SJCRH30 (cell line): Measurements from ENCODE around the gene LRRN1. TPM values are rescaled to one million over a fixed set of nuclear protein-coding genes. Genes with fewer than 3 reads are reported as not detected.
A peak's percentile ranks its signal among the peaks of the same experiment; 100 is the strongest.

Experiments used
- DNase-seq, 2 experiments: peaks; one replicate each; pipeline ENCODE4 v3.0.0-alpha.2; 2015 to 2020
- H3K27ac ChIP-seq: fragments of 250-450 bp; sonication (Bioruptor Pico); 2 replicates; pipeline ENCODE4 v1.5.1; 2020; ENCODE audit warnings: mild to moderate bottlenecking, moderate library complexity
- H3K27me3 ChIP-seq: fragments of 250-450 bp; sonication (Bioruptor Pico); 2 replicates; pipeline ENCODE4 v1.5.1; 2020; ENCODE audit warnings: mild to moderate bottlenecking, moderate library complexity
- H3K36me3 ChIP-seq: fragments of 250-450 bp; sonication (Bioruptor Pico); 2 replicates; pipeline ENCODE4 v1.5.1; 2020; ENCODE audit warnings: mild to moderate bottlenecking, moderate library complexity
- H3K4me1 ChIP-seq: fragments of 250-450 bp; sonication (Bioruptor Pico); 2 replicates; pipeline ENCODE4 v1.5.1; 2020; ENCODE audit warnings: mild to moderate bottlenecking, moderate library complexity
- H3K4me3 ChIP-seq: fragments of 250-450 bp; sonication (Bioruptor Pico); 2 replicates; pipeline ENCODE4 v1.5.1; 2020; ENCODE audit warnings: mild to moderate bottlenecking, moderate library complexity
- H3K9me3 ChIP-seq: fragments of 250-450 bp; sonication (Bioruptor Pico); replicated peaks from 2 replicates; pipeline ENCODE4 v1.5.1; 2020; ENCODE audit warnings: mild to moderate bottlenecking, moderate library complexity
- total RNA-seq: library from RNA; depleted of rRNA; stranded (reverse); fragments of >200 nt; shearing (Covaris generic); gene quantifications from 2 replicates; pipeline ENCODE4 v1.2.3, GENCODE V29; 2014; rRNA removed

The LRRN1 gene
- 15.7 and 20.2 TPM in 2 replicates for total RNA-seq

- Histone ChIP-seq H3K36me3 (no peaks in the 10 kb centered on the region), H3K4me3 (peak within 1 kb of the TSS; percentile 73), H3K9me3 (no peaks in the 10 kb centered on the region), H3K4me1 (no peaks in the 10 kb centered on the region), H3K27ac (peak within 1 kb of the TSS; percentile 54), H3K27me3 (no peaks in the 10 kb centered on the region)
- peak; percentile 77 to 80 for DNase-seq
Observed at GRCh38 chr3:3799173-3800079, at the start of gene LRRN1. Gene LRRN1, plus strand, starts transcription at chr3:3799431. Its CDS starts 45,211 bp downstream, at chr3:3844642.

GRCh38 chr3:3753416-3753815 is 45.8 kb upstream of the LRRN1 start:
- no peak for DNase-seq
- Histone ChIP-seq H3K9me3 (no peaks in the 10 kb centered on the region), H3K36me3 (no peaks in the 10 kb centered on the region), H3K27ac (no peak overlapping the region), H3K27me3 (no peaks in the 10 kb centered on the region), H3K4me1 (no peaks in the 10 kb centered on the region), H3K4me3 (no peak overlapping the region)

- Histone ChIP-seq H3K9me3 (no peaks in the 10 kb centered on the region), H3K4me3 (no peak overlapping the region), H3K27me3 (no peaks in the 10 kb centered on the region), H3K4me1 (peaks cover 33% of the 10 kb centered on the region), H3K36me3 (no peaks in the 10 kb centered on the region), H3K27ac (peak overlapping the region; percentile 34)
- DNase-seq, result peak; percentile 62 to 84
Observed at GRCh38 chr3:3765661-3766060, 33.6 kb upstream of the LRRN1 start.

- H3K27me3 ChIP-seq, result no peaks in the 10 kb centered on the region
- no peak overlapping the region for H3K4me3 ChIP-seq
- no peak for DNase-seq
- no peaks in the 10 kb centered on the region for H3K36me3 ChIP-seq
- no peaks in the 10 kb centered on the region for H3K9me3 ChIP-seq
- H3K4me1 ChIP-seq, result peaks cover 33% of the 10 kb centered on the region
- peak overlapping the region; percentile 34 for H3K27ac ChIP-seq
Observed at GRCh38 chr3:3766140-3766539, 33.1 kb upstream of the LRRN1 start.

GRCh38 chr3:3771094-3771493 is 28.1 kb upstream of the LRRN1 start:
- no peaks in the 10 kb centered on the region for H3K27me3 ChIP-seq
- H3K36me3 ChIP-seq, result no peaks in the 10 kb centered on the region
- H3K4me3 ChIP-seq, result no peak overlapping the region
- H3K27ac ChIP-seq, result no peak overlapping the region
- no peak for DNase-seq
- H3K4me1 ChIP-seq, result peaks cover 22% of the 10 kb centered on the region
- H3K9me3 ChIP-seq, result no peaks in the 10 kb centered on the region

- Histone ChIP-seq H3K27me3 (no peaks in the 10 kb centered on the region), H3K36me3 (no peaks in the 10 kb centered on the region), H3K9me3 (no peaks in the 10 kb centered on the region), H3K4me1 (peaks cover 17% of the 10 kb centered on the region), H3K27ac (no peak overlapping the region), H3K4me3 (no peak overlapping the region)
- no peak for DNase-seq
Observed at GRCh38 chr3:3771567-3771966, 27.7 kb upstream of the LRRN1 start.

GRCh38 chr3:3772338-3772737 is 26.9 kb upstream of the LRRN1 start:
- Histone ChIP-seq H3K9me3 (no peaks in the 10 kb centered on the region), H3K4me1 (peaks cover 11% of the 10 kb centered on the region)
- no peak for DNase-seq

GRCh38 chr3:3772920-3773319 is 26.3 kb upstream of the LRRN1 start:
- H3K27ac ChIP-seq, result peak overlapping the region; percentile 53
- H3K4me1 ChIP-seq, result peaks cover 8% of the 10 kb centered on the region
- H3K36me3 ChIP-seq, result no peaks in the 10 kb centered on the region
- H3K27me3 ChIP-seq, result no peaks in the 10 kb centered on the region
- H3K4me3 ChIP-seq, result peak overlapping the region; percentile 6; the same call in 1 of the 2 replicates
- no peaks in the 10 kb centered on the region for H3K9me3 ChIP-seq
- DNase-seq, result peak; percentile 75 to 76

More at GRCh38 chr3:3772338-3772737, 26.9 kb upstream of the LRRN1 start:
- peak overlapping the region; percentile 53 for H3K27ac ChIP-seq
- H3K4me3 ChIP-seq, result no peak overlapping the region
- no peaks in the 10 kb centered on the region for H3K36me3 ChIP-seq
- H3K27me3 ChIP-seq, result no peaks in the 10 kb centered on the region

- Histone ChIP-seq H3K4me1 (peaks cover 8% of the 10 kb centered on the region), H3K9me3 (no peaks in the 10 kb centered on the region), H3K36me3 (no peaks in the 10 kb centered on the region), H3K4me3 (no peak overlapping the region), H3K27me3 (no peaks in the 10 kb centered on the region), H3K27ac (no peak overlapping the region)
- no peak for DNase-seq
Observed at GRCh38 chr3:3776607-3777006, 22.6 kb upstream of the LRRN1 start.

GRCh38 chr3:3778216-3778615 is 21.0 kb upstream of the LRRN1 start:
- H3K4me3 ChIP-seq, result no peak overlapping the region
- no peaks in the 10 kb centered on the region for H3K27me3 ChIP-seq
- H3K36me3 ChIP-seq, result no peaks in the 10 kb centered on the region

GRCh38 chr3:3778641-3779270 is 20.5 kb upstream of the LRRN1 start:
- DNase-seq, result no peak

More at GRCh38 chr3:3778216-3778615, 21.0 kb upstream of the LRRN1 start:
- DNase-seq, result no peak
- no peak overlapping the region for H3K27ac ChIP-seq
- H3K9me3 ChIP-seq, result no peaks in the 10 kb centered on the region
- no peaks in the 10 kb centered on the region for H3K4me1 ChIP-seq

GRCh38 chr3:3782457-3782856 is 16.8 kb upstream of the LRRN1 start:
- no peaks in the 10 kb centered on the region for H3K36me3 ChIP-seq
- no peak overlapping the region for H3K27ac ChIP-seq
- DNase-seq, result no peak

More at GRCh38 chr3:3778641-3779270, 20.5 kb upstream of the LRRN1 start:
- Histone ChIP-seq H3K36me3 (no peaks in the 10 kb centered on the region), H3K4me1 (no peaks in the 10 kb centered on the region), H3K9me3 (no peaks in the 10 kb centered on the region), H3K4me3 (no peak overlapping the region), H3K27me3 (no peaks in the 10 kb centered on the region), H3K27ac (no peak overlapping the region)

GRCh38 chr3:3783210-3783609 is 16.0 kb upstream of the LRRN1 start:
- no peak for DNase-seq
- Histone ChIP-seq H3K9me3 (no peaks in the 10 kb centered on the region), H3K4me3 (no peak overlapping the region)

More at GRCh38 chr3:3782457-3782856, 16.8 kb upstream of the LRRN1 start:
- Histone ChIP-seq H3K4me3 (no peak overlapping the region), H3K9me3 (no peaks in the 10 kb centered on the region), H3K4me1 (no peaks in the 10 kb centered on the region), H3K27me3 (no peaks in the 10 kb centered on the region)

GRCh38 chr3:3783696-3784095 is 15.5 kb upstream of the LRRN1 start:
- Histone ChIP-seq H3K36me3 (no peaks in the 10 kb centered on the region), H3K9me3 (no peaks in the 10 kb centered on the region), H3K27ac (no peak overlapping the region), H3K4me1 (no peaks in the 10 kb centered on the region), H3K4me3 (no peak overlapping the region), H3K27me3 (no peaks in the 10 kb centered on the region)
- no peak for DNase-seq

More at GRCh38 chr3:3783210-3783609, 16.0 kb upstream of the LRRN1 start:
- Histone ChIP-seq H3K36me3 (no peaks in the 10 kb centered on the region), H3K27ac (no peak overlapping the region), H3K27me3 (no peaks in the 10 kb centered on the region), H3K4me1 (no peaks in the 10 kb centered on the region)

- Histone ChIP-seq H3K9me3 (no peaks in the 10 kb centered on the region), H3K27ac (no peak overlapping the region), H3K4me1 (no peaks in the 10 kb centered on the region), H3K4me3 (no peak overlapping the region), H3K27me3 (no peaks in the 10 kb centered on the region), H3K36me3 (no peaks in the 10 kb centered on the region)
- no peak for DNase-seq
Observed at GRCh38 chr3:3792391-3792790, 6.8 kb upstream of the LRRN1 start.
